HUES48 (cell line): ENCODE data around the gene PRICKLE2.

Experiments
- H3K27ac ChIP-seq: one replicate; pipeline ENCODE4 v1.7.0; 2013; ENCODE audit warnings: low read depth, low read length, inconsistent platforms
- H3K27me3 ChIP-seq: 2 replicates; pipeline ENCODE4 v1.6.1; 2013; ENCODE audit warnings: mild to moderate bottlenecking, low read length; ENCODE audit not compliant: control insufficient read depth, insufficient read depth
- H3K36me3 ChIP-seq: 2 replicates; pipeline ENCODE4 v1.6.1; 2013; ENCODE audit warnings: low read length; ENCODE audit not compliant: control insufficient read depth, insufficient read depth
- H3K4me1 ChIP-seq: 2 replicates; pipeline ENCODE4 v1.6.1; 2013; ENCODE audit warnings: mild to moderate bottlenecking, low read length; ENCODE audit not compliant: control insufficient read depth, insufficient read depth
- H3K4me3 ChIP-seq: 2 replicates; pipeline ENCODE4 v1.5.1; 2013; ENCODE audit warnings: mild to moderate bottlenecking, low read depth, low read length
- H3K9ac ChIP-seq: 2 replicates; pipeline ENCODE4 v1.6.1; 2013; ENCODE audit warnings: mild to moderate bottlenecking, low read depth, low read length, moderate library complexity
- H3K9me3 ChIP-seq: 2 replicates; pipeline ENCODE4 v1.6.1; 2013; ENCODE audit warnings: low read length; ENCODE audit not compliant: control insufficient read depth, insufficient read depth

PRICKLE2 gene

DNA sequence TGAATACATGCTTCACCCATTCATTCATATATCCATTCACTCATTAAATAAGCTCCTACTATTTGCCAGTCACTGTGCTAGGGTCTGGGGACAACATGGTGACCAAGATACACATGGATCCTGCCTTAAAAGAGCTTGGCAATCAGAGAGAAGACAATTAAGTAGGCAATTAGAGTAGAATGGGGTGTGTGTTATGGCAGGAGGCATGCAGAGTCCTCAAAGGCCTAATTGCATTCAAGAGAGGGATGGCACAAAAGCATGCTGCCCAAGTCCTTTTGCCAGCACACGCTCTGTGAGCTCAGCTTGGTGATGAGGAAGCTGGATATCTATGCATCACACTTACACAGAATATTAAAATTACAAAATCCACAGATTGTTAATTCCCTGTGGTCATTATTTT is 2.8 kb upstream of the PRICKLE2 start:
- H3K36me3 ChIP-seq = no peaks in the 10 kb centered on the region

DNA sequence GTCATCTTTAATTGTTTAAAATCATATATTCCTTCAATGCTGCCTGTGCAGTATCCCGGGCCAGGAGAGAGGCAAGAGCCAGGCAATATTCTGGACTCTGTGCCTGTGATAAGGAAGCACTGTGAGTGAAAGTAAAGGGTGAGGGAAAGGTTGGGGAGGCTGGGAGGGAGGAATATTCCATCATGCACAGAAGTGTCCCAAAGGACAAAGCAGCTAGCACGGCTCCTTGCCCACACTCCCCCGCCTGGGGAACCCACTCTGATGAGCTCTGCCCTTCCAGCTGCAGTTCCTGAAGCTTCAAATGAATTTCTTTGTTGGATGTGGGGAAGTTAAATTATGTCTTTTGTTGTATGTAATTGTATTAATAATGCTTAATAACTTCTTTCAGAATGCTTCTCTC is 1.5 kb upstream of the PRICKLE2 start:
- Histone ChIP-seq H3K9ac (no peak overlapping the region), H3K36me3 (no peaks in the 10 kb centered on the region), H3K4me1 (peaks cover 41% of the 10 kb centered on the region), H3K27ac (no peak overlapping the region), H3K27me3 (no peaks in the 10 kb centered on the region), H3K4me3 (no peak overlapping the region), H3K9me3 (no peaks in the 10 kb centered on the region)

More for the DNA sequence above, 2.8 kb upstream of the PRICKLE2 start:
- Histone ChIP-seq H3K9me3 (no peaks in the 10 kb centered on the region), H3K9ac (no peak overlapping the region), H3K4me1 (peaks cover 32% of the 10 kb centered on the region), H3K4me3 (no peak overlapping the region), H3K27ac (no peak overlapping the region), H3K27me3 (no peaks in the 10 kb centered on the region)

DNA sequence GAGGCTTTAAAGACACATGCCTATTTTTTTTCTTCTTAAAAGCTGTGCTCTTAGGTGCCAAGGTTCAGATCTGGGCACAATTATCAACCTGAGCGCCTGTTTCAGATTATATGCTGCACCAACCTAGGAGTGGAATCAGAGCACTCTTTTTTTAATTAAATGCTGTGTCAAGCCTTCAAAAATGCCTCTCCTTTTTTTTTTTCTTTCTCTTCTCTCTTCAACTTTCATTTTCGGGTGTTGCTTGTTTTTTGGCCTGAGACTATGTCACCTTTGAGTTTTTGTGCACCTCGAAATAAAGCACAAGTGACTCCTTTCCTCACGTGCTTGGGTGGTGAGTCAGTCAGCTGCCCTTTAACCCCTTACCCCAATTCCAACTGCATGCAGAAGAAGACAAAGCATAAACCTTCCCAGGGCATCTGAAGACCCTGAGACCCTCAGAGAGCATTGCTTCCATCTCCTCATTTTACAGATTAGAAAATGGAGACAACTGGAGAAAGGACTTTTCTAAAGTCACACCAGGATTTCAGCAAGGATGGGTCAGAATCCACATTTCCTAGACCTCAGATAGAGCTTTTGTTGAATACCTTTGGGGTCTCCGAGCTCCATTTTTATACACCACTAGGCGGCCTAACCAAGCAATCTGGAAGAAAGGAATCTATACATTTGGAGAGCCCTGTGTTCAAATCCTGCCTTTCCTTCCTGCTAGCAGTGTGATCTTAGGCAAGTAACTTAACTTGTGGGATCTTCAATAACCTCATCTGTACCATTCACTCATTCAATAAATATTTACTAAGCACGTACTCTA is 631 bp upstream of the PRICKLE2 start:
- H3K4me1 ChIP-seq = peaks cover 50% of the 10 kb centered on the region
- H3K9ac ChIP-seq = no peak overlapping the region
- H3K36me3 ChIP-seq = no peaks in the 10 kb centered on the region

DNA sequence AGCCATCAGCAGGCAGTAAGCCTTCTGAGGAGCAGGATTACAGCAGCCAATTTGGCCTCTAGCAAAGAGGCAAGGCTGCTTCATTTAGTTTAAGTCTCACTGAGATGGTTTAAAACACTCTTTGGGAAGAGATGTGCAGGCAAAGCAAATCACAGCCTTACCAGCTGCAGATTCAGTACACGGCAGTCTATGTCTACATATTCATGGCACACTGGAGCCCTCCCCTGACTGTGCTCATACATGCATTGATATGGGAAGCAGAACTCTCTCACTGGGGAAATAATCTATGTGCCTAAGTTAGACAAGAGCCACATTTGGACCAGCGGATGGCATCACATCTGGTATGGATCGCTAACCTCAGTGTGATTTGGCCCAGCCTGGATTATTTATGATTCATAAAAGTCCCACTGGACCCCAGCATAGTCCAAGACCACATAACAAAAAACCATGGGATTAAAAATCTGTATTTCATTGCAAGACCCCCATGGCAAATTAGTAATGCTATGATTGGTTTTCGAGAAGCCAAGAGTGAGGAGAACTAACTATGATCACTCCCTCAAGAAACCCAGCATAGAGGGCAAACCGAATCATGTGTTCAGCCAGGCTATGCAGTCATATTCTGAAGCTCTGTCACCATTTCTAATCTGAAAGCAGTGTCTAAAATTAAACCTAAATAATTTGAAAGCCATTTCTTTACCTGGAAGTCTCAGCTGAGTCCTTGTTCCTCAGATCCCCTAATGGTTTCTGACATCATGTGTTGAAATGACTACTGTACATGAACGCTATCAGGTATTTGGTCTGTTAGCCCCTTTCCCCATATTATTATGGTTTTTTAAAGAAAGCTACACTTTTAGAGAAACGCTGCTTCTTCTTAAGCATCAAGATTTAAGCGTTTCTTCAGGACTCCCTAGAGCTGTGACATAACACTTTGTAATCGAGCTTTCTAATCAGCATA is 1.2 kb downstream of the PRICKLE2 start:
- Histone ChIP-seq H3K27me3 (peaks cover 16% of the 10 kb centered on the region), H3K9me3 (no peaks in the 10 kb centered on the region), H3K4me1 (peaks cover 63% of the 10 kb centered on the region), H3K9ac (no peak overlapping the region), H3K4me3 (no peak overlapping the region; the same call in 1 of the 2 replicates), H3K27ac (no peak overlapping the region), H3K36me3 (no peaks in the 10 kb centered on the region)

More for the DNA sequence above, 631 bp upstream of the PRICKLE2 start:
- Histone ChIP-seq H3K27ac (peak overlapping the region; percentile 66), H3K27me3 (no peaks in the 10 kb centered on the region), H3K4me3 (peak overlapping the region; percentile 28), H3K9me3 (no peaks in the 10 kb centered on the region)

DNA sequence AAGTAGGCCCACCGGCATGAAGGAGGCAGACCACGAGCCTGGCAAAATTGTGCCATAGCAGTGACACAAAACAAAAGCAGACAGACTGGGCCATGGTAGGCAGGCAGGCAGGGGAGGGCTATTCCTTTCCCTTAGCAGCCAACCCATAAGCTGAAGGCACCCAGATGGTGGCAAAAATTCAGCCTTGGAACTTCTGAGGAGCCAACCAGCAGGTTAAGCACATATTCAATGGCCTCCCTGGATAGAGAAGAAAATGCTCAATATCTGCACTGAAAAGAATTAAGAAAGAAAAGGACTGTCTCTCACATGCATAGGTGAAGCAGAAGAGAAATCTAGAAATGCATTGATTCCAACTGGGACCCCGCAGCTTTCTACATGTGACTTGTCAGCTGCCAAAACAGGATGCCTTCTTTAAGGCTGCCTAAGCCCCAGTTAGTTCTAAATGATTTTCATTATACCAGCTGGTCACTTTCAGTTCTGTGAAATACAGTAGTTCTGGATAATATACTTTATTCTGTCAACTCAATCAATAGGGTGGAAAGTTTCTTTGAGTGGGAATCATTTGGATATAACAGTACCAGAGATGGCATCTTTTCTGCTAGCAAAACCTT is 2.7 kb downstream of the PRICKLE2 start:
- no peak overlapping the region for H3K4me3 ChIP-seq
- no peak overlapping the region for H3K27ac ChIP-seq
- no peak overlapping the region for H3K9ac ChIP-seq
- H3K4me1 ChIP-seq = peaks cover 67% of the 10 kb centered on the region
- no peaks in the 10 kb centered on the region for H3K36me3 ChIP-seq
- H3K27me3 ChIP-seq = peaks cover 20% of the 10 kb centered on the region
- no peaks in the 10 kb centered on the region for H3K9me3 ChIP-seq

DNA sequence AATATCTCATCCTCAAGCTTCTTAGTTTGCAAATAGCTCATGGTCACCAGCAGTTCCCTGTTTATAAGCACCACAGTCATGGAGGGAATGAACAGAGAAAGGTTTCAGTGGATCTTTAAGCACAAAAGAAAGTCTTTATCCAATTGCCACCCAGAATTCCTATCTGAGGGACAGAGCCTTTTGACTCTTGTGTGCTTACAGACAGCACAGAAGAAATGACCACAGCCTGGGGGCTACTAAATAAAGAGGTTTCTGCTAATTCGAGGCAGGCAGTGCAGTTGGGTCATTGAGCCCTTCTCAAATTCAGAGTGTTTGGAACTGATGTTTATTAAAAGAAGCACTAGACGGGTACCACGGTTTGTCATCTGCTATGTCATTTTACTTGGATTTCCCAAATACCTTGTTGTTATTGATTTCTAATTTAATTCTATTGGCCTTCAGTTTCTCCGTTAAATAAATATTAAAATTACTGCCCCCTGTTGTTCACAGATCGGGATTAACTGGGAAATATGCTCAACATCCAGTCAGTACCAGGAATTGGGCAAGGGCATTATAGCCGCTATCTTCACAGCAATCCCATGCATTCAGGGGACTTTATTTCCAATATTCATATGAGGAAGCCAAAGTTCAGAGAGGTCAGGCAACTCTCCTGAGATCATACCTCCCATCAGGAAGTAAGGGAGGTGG is 3.6 kb downstream of the PRICKLE2 start:
- H3K4me3 ChIP-seq = no peak overlapping the region
- no peaks in the 10 kb centered on the region for H3K36me3 ChIP-seq
- H3K9ac ChIP-seq = no peak overlapping the region
- H3K27me3 ChIP-seq = peaks cover 29% of the 10 kb centered on the region
- H3K9me3 ChIP-seq = no peaks in the 10 kb centered on the region
- no peak overlapping the region for H3K27ac ChIP-seq
- H3K4me1 ChIP-seq = peaks cover 76% of the 10 kb centered on the region

DNA sequence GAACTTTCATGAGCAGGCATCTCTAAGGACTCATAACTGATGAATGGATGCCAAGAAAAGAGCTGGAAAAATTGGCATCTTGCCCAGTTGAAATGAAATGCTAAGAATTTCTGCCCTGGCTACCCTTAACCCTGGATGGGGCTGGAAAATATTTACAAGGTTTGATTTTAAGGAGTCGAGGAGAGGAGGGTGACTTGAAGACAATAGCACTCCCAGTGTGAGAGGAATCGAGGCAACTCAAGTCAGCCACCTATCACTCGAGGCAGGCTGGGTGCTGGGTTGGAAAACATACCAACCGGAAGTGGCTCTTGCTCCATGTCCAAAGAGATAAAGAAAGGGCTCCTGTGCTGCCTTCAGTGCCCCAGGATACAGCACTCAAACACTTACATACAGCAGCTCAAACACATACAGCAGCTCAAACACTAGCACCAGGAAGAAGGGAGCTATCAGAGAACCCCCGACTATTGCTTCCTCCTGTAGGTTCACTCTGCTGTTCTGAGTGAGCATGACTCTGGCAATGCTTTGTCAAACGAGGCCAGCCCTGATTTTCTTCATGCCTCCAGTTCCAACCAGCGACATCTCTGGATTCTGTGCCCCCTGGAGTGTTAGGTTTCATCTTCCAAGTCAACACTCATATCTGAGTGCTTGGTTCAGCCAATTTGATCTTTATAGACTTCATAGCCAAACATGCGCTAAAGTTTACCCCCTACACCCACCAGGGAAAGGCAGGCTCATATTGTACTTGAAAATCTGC is 4.9 kb downstream of the PRICKLE2 start:
- no peaks in the 10 kb centered on the region for H3K9me3 ChIP-seq
- H3K9ac ChIP-seq = no peak overlapping the region
- H3K27me3 ChIP-seq = peaks cover 31% of the 10 kb centered on the region
- H3K4me1 ChIP-seq = peaks cover 80% of the 10 kb centered on the region
- H3K36me3 ChIP-seq = no peaks in the 10 kb centered on the region
- H3K4me3 ChIP-seq = no peak overlapping the region
- H3K27ac ChIP-seq = no peak overlapping the region

DNA sequence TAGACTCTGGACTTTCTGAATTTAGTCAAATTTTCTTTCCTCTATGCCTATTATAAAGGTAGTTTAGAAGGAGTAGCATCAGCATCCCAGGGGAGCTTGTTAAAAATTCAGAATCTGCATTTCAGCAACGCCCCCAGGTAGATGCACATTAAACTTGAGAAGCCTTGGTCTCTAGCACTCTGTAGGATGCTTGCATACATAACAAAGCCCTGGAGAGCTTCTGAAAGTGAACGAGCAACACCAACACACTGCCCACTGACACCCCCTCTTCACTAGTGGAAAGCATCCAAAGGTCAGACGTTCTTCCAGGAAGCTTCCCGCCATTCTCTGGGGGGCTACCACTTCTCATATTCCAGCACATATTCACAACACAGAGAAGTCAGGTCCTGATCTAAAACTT is 6.5 kb downstream of the PRICKLE2 start:
- Histone ChIP-seq H3K36me3 (no peaks in the 10 kb centered on the region), H3K27ac (peak overlapping the region; percentile 38), H3K9ac (no peak overlapping the region), H3K27me3 (peaks cover 31% of the 10 kb centered on the region), H3K4me1 (peaks cover 84% of the 10 kb centered on the region), H3K9me3 (no peaks in the 10 kb centered on the region), H3K4me3 (no peak overlapping the region; the same call in 1 of the 2 replicates)

DNA sequence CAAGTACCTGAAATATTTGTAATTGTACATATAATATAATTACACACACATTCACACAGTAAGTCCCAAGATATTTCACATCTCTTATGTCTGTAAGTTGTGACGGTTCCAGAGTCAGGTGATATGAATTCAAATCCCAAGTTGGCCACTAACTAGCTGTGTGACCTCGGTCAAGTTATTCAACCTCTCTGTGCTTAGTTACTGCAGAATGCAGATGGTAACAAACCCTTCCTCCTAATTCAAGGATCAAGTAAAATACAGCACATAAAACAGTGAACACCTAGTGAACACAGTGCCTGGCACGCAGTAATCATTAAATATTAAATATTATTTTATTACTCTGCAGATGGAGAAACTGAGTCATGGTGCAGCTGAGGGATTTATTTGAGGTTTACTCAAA is 6.9 kb downstream of the PRICKLE2 start:
- peaks cover 31% of the 10 kb centered on the region for H3K27me3 ChIP-seq
- H3K9ac ChIP-seq = no peak overlapping the region
- H3K4me3 ChIP-seq = no peak overlapping the region
- no peaks in the 10 kb centered on the region for H3K9me3 ChIP-seq
- no peaks in the 10 kb centered on the region for H3K36me3 ChIP-seq
- H3K27ac ChIP-seq = no peak overlapping the region
- H3K4me1 ChIP-seq = peaks cover 81% of the 10 kb centered on the region
